Renal cortex interstitium (tissue), 11 donors: ENCODE results near the gene CENATAC. TPM values are rescaled to one million over a fixed set of nuclear protein-coding genes. Genes with fewer than 3 reads are reported as not detected.
"Not testable (repeated sequence)": the region's sequence is repeated elsewhere in the genome, so short reads cannot be mapped to it uniquely, and the experiment has no call there.

Experiments used
- DNase-seq, 11 donors: peaks; one replicate each; pipeline ENCODE4 v3.0.0-alpha.2; 2013; ENCODE audit warnings: low read depth in 9 of 11, low spot score in 4 of 11; ENCODE audit errors: extremely low read depth in 1 of 11
- polyA plus RNA-seq, 3 donors: library from polyadenylated mRNA; unstranded; fragments of 120-200 nt; gene quantifications; one replicate each; pipeline ENCODE4 v1.2.1, GENCODE V29; 2013; ENCODE audit not compliant: insufficient read length in 3 of 3

The CENATAC gene
- polyA plus RNA-seq, 3 donors = 17.2 to 46.3 (median 22.0) TPM

DNA sequence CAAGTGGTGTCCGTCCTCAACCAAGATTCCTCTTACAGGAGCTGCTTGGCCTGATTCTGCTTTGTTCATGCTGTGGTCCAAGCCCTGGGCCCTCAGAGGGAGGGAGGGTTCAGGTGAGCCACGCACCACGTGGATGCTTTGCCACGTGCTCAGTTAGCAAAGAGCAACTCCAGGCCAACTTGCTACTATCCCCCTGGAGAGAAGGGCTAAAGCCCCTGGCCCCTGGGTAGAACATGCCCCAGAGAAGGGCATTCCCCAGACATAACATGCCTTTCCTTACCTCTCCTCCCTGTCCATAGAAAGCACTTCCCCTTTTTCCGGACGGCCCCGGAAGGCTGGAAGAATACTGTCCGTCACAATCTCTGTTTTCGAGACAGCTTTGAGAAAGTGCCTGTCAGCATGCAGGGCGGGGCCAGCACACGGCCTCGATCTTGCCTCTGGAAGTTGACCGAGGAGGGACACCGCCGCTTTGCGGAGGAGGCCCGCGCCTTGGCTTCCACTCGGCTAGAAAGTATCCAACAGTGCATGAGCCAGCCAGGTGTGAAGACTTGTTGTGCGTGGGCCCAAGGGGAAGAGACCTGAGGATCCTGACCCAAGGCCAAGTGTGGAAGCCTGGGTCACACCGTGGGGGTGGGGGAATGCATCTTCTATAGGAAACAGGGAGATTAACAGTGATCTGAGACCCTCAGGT lies 17.6 kb upstream of the CENATAC start:
- peak in 2 of 11 donors; percentile 24 to 39 for DNase-seq

DNA sequence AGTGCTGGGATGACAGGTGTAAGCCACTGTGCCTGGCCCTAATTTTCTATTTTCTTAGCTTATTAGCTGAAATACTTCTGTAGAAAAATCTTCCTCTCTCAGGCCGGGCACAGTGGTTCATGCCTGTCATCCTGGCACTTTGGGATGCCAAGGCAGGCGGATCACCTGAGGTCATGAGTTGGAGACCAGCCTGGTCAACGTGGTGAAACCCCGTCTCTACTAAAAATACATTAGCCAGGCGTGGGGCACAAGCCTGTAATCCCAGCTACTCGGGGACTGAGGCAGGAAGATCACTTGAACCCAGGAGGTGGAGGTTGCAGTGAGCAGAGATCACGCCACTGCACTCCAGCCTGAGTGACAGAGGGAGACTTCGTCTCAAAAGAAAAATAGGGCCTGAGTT lies 13.6 kb upstream of the CENATAC start:
- DNase-seq = not testable (repeated sequence)

DNA sequence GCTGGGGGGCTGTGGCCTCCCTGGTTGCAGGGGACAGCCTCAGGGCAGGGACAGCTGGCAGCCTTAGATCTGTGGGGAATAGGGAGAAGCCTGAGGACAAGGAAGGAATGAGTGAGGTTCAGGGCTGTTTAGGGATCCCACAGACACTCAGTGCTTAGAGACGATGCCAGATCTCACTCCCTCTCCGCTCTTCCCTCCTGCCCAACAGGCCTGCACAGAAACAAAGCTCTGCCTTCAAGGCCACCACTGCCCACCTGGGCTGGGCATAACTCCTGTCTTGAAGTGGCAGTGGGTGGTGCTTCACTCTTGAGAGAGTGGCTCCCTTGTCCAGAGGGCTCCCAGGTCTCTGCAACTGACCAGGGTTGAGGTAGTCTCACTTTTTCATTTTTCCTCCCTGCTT lies 13.1 kb upstream of the CENATAC start:
- no peak for DNase-seq

DNA sequence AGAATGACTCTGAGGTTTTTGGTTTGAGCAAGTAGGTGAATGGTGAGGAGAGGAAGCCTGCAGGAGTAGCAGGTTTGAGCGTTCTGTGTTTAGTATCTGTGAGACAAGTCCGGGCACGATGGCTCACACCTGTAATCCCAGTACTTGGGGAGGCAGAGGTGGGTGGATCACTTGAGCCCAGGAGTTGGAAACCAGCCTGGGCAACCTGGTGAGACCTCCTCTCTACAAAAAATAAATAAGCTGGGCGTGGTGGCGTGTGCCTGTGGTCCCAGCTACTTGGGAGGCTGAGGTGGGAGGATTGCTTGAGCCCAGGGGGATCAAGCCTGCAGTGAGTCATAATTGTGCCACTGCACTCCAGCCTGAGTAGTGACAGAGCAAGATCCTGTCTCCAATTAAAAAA lies 9.7 kb upstream of the CENATAC start:
- DNase-seq = no peak

DNA sequence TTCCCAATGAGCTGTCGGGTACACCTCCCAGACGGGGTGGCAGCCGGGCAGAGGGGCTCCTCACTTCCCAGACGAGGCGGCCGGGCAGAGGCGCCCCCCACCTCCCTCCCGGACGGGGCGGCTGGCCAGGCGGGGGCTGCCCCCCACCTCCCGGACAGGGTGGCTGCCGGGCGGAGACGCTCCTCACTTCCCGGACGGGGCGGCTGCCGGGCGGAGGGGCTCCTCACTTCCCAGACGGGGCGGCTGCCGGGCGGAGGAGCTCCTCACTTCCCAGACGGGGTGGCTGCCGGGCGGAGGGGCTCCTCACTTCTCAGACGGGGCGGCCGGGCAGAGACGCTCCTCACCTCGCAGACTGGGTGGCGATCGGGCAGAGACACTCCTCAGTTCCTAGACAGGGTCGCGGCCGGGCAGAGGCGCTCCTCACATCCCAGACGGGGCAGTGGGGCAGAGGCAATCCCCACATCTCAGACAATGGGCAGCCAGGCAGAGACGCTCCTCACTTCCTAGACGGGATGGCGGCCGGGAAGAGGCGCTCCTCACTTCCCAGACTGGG lies 6.4 kb upstream of the CENATAC start:
- DNase-seq = not testable (repeated sequence)

DNA sequence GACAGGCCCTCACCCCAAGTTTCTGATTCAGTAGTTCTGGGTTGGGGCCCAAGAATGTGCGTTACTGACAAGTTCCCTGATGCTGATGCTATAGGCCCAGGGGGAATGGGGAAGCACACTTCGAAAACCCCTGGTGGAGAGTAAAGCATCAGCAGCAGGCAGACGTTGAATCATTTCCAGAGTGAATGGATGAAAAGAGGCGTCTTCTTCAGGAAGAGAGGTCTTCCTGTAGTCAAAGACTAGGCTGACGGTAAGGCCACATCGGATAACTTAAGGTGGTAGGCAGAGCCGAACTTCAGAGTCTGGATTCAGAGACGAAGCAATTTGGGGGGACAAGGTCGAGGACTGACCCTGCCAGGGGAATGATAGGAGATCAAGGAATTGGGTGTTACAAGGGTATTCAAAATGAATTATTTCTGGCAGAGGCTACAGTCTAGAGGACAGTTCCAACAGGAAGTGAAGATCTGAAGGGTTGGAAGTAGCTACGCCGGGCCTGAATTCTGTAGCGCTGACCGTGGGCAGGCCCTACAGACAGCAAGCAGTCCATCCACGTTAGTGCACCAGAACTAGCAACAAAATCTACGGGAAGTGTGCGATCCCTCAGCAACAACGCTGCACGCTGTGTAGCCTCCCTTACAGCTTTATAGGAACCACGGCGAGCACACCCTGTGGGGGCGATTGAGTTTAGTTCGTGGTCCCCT lies 862 bp upstream of the CENATAC start:
- no peak for DNase-seq

DNA sequence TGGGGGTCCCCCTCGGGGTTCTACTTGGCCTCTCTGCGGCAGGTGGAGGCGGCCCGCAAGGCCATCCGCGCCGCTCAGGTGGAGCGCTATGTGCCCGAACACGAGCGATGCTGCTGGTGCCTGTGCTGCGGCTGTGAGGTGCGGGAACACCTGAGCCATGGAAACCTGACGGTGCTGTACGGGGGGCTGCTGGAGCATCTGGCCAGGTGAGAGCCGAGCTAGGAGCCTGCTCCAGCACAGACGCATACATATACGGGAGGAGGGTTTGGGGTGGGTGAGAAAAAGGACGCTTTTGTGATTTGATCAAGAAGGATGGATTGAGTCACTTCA lies 415 bp downstream of the CENATAC start:
- no peak for DNase-seq

DNA sequence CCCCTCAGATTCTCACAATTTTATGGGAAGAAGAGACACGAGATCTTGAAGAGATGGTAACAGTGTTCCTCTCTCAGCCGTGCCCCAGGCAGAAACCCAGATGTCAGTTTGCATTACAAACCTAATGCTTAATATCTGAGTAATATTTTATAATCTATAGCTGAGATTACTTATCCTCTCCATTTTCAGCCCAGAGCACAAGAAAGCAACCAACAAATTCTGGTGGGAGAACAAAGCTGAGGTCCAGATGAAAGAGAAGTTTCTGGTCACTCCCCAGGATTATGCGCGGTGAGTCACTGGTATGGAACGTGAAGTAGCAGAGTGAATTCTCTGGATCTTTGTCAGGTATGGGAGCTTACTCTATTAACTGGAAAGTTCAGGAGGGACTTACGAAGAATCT lies 884 bp downstream of the CENATAC start:
- no peak for DNase-seq

DNA sequence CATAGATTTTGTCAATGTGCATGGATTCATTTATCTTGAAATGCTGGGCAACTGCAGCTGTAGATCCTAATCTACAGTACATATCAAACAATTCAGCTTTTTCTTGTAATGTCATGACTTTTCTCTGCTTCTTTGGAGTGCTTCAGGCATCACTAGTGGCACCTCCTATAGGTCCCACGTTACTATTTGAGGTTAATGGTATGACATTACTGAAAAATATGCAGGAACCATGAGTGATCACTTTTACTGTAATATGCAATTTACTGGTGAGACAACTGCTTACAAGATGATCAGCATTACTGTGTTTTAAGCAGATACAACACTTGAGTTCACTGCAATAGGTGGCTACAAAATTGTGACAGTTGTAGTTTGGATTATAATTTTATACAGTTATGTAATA lies 3.0 kb downstream of the CENATAC start:
- DNase-seq = no peak

DNA sequence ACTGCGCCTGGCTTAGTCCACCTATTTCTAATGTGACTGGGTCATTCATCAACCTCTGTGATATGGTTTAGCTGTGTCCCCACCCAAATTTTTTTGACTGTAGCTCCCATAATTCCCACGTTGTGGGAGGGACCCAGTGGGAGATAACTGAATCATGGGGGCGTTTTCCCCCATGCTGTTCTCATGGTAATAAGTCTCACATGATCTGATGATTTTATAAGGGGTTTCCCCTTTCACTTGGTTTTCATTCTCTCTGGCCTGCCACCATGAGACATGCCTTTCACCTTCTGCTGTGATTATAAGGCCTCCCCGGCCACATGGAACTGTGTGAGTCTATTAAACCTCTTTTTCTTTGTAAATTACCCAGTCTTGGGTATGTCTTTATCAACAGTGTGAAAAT lies 8.7 kb downstream of the CENATAC start:
- no peak for DNase-seq

DNA sequence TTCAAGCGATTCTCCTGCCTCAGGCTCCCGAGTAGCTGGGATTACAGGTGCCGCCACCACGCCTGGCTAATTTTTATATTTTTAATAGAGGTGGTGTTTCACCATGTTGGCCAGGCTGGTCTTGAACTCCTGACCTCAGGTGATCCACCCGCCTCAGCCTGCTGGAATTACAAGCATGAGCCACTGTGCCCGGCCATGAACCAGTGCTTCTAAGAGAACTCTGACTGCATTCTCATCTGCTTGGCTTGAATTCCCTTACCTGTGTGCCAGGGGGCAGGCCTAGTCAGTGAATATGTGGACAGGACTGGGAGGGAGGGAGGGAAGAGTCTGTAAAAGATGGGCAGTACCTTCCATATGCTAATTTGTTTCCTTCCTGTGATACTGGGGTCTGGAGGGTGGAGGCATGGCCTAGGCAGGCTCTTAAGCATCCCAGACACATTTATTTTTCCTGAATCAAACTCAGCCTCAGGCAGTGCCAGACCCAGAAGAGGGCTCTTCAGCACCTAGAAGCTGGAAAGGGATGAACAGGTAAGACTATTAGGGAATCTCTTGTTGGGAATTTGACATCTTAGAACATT lies 13.6 kb downstream of the CENATAC start:
- DNase-seq = no peak

DNA sequence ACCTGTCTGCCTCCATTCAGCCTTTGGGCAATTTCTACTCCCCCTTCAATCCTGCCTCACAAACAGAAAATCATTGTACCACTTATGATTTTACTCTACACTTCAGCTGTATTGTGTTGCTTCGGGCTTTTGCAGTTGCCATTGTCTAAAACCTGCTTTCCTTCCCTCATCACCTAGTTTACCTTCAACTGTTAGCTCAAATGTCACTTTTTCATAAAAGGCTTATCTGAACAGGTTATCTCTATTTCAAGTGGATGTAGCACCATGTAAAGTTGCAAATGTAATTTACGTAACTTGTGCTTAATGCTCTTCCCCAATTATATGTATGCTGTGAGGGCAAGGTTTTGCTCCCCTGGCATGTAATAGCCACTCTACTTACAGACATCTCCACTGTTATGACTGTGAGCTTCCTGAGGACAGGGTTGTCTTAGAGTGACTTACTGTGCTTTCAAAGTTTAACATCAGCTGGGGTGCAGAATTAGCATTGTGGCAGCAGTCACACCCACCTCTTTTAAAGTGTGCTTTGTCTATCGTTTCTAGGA lies 14.8 kb downstream of the CENATAC start:
- no peak for DNase-seq

DNA sequence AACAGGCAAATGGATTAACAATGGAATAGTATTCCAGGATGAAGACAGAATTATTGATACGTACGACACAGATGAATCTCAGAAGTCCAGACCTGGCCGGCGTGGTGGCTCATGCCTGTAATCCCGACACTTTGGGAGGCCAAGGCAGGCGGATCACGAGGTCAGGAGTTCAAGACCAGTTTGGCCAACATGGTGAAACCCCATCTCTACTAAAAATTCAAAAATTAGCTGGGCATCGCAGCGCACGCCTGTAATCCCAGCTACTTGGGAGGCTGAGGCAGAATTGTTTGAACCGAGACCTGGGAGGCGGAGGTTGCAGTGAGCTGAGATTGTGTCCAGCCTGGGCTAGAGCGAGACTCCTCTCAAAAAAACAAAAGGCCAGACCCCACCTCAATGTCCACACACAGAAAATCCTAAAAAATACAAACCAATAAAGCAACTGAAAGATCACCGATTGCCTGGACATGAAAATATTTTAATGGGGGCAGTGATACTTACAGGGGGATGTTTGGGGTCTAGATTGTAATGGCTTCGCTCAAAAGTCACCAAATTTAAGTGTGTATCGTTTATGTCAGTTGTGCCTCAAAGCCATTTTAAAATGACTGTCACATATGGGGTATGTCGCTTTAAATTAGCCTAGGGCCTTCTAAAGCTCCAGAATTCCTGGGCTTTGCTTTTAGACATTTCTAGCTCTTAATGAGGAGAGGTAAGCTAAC lies 16.4 kb downstream of the CENATAC start:
- no peak for DNase-seq

DNA sequence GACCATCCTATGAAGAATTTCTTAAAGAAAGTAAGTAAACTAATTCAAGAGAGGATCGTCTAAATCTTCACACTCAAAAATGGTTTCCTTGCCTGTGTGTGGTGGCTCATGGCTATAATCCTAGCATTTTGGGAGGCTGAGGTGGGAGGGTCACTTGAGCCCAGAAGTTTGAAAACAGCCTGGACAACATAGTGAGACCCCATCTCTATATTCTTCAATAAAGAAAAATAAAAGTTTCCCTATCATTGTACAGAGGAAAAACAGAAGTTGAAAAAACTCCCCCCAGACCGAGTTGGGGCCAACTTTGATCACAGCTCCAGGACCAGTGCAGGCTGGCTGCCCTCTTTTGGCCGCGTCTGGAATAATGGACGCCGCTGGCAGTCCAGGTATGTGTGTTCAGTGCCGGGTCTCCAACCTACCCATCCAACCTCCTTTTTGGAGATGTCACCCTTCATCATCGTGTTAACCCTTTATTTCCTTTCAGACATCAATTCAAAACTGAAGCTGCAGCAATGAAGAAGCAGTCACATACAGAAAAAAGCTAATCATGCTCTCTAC lies 17.2 kb downstream of the CENATAC start:
- DNase-seq = no peak

DNA sequence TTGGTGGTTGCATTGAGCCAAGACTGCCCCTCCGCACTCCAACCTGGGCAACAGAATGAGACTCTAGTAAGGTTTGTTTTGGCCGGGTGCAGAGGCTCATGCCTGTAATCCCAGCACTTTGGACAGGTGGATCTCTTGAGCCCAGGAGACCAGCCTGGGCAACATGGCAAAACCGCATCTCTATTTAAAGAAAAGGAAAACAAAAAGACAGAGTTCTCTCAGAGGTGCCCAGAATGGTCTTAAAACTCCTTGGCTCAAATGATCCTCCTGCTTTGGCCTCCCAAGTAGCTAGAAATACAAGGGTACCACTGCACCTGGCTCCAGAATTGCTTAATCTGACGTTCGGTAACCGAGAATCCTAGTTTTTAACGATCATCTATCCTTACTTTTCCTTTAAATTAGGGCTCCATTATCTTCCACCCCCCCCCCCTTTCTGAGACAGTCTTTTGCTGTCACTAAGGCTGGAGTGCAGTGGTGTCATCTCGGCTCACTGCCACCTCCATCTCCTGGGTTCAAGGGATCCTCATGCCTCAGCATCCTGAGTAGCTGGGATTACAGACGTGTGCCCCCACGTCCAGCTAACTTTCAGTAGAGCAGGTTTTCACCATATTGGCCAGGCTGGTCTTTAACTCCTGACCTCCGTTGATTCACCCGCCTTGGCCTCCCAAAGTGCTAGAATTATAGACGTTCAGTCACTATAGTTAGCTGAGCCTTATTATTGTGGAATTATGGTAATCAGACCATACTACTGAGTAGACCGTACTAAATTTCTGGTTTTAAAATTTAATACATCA lies 18.5 kb downstream of the CENATAC start:
- DNase-seq = no peak

DNA sequence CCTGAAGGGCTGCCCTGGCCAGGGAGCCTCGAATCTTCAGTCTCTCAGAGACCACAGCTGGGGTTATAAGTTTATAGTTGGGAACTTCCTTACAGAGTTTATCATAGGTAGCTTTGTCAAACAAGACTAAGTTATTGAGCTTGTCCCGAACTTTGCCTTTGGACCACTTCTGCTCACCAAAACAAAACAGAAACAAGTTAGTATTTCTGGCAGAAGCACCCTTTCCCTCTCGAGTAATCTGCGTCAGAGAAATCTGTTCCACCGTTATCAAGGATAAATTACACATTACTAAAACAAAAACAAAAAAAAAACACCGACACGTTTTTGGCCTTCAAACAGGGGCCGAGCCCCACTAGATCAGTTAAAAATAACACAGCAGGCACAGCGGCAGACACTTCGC lies 19.4 kb downstream of the CENATAC start:
- not testable (repeated sequence) for DNase-seq

DNA sequence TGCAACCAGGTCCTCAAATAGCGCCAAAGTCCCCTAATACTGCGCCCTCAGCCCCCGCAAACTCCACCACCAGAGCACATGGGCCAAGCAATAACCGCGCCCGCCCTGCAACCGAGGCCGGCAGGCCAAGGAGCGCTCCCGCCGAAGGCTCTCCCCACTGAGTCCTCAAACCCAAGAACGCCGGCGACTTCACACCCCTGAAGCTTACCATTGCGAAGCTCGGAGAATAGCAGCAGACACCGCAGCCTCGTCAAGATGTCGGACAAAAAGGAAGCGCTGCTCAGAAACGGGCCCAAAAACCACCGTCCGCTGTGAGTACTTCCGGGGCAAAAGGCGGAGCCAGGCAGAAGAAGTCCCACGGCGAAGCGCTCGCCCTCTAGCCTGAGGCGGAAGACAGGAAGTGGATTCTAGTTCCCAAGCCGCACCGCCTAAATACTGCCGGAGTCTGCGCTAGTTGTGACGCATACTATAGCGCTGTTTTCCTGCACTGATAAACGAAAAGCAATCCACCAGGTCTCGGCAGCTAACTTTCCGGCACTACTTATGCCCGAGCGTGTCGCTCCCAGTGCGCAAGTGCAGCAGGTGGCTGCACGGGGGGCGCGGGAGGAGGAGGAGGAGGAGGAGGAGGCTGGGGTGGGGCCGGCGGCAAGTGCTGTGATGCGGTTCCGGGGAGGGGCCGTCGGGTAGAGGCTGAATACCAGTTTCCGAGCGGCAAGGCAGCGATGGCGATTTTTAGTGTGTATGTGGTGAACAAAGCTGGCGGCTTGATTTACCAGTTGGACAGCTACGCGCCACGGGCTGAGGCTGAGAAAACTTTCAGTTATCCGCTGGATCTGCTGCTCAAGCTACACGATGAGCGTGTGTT lies 20.4 kb downstream of the CENATAC start, which contains the start of the genes RPS25 and TRAPPC4:
RPS25 (minus strand) TSS at position 270 of the 865 bp plus-strand sequence; CDS start at position 211, 59 bp downstream.
TRAPPC4 (plus strand) TSS at position 693 of the 865 bp plus-strand sequence; CDS start at position 723, 30 bp downstream.
- peak; percentile 92 to 97 (median 95) for DNase-seq
